Nephron (organoid): ENCODE data around the gene SMG7.
A peak's percentile ranks its signal among the peaks of the same experiment; 100 is the strongest.

ENCODE experiments used
- H3K27ac Mint-ChIP-seq, 3 experiments: 2 replicates each; pipeline ENCODE4 v1.8.0; 2020; ENCODE audit warnings: mixed read lengths in 3 of 3, mild to moderate bottlenecking in 2 of 3, moderate library complexity in 1 of 3
- H3K27me3 Mint-ChIP-seq: 2 replicates; pipeline ENCODE4 v1.8.0; 2021; ENCODE audit warnings: low read depth, mild to moderate bottlenecking, moderate library complexity, mixed read lengths
- H3K36me3 Mint-ChIP-seq: 2 replicates; pipeline ENCODE4 v1.8.0; 2020; ENCODE audit warnings: low read depth, mixed read lengths
- H3K4me1 Mint-ChIP-seq: 2 replicates; pipeline ENCODE4 v1.8.0; 2020; ENCODE audit warnings: mixed read lengths
- H3K4me3 Mint-ChIP-seq, 3 experiments: 2 replicates each; pipeline ENCODE4 v1.8.0; 2020; ENCODE audit warnings: mild to moderate bottlenecking in 3 of 3, mixed read lengths in 3 of 3, moderate library complexity in 2 of 3
- H3K9me3 Mint-ChIP-seq: 2 replicates; pipeline ENCODE4 v1.8.0; 2020; ENCODE audit warnings: mixed read lengths
- TF ChIP-seq, protein P1 (sequence below), 3 experiments: fragments of 200-600 bp; sonication (generic); IDR thresholded peaks; one replicate each; pipeline ENCODE4 v1.5.0; 2021; ENCODE audit warnings: antibody characterized with exemption in 3 of 3; ENCODE audit not compliant: unreplicated experiment in 3 of 3

Gene SMG7

DNA sequence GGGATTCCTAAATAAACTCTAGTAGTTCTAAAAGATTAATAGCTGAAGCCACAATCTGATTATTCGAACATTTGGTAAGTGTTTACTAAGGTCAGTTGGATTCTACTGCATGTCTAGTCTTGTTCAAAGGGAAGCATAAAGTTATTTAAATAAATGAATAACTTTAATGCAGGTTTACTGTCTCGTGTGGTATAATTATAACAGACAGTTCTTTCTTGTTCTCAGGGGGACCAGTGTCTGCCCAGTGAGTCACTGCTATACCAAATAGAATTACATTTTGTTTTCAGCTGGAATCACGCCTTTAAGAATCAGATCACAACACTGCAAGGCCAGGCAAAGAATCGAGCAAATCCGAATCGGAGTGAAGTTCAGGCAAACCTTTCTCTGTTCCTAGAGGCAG lies 45.1 kb downstream of the SMG7 start:
- Mint-ChIP-seq H3K36me3 (peaks cover 55% of the 10 kb centered on the region), H3K27ac (peak overlapping the region; percentile 68 to 86 (median 75)), H3K4me3 (no peak overlapping the region), H3K9me3 (no peaks in the 10 kb centered on the region), H3K4me1 (peaks cover 6% of the 10 kb centered on the region), H3K27me3 (no peaks in the 10 kb centered on the region)
- TF ChIP-seq, protein P1, sequence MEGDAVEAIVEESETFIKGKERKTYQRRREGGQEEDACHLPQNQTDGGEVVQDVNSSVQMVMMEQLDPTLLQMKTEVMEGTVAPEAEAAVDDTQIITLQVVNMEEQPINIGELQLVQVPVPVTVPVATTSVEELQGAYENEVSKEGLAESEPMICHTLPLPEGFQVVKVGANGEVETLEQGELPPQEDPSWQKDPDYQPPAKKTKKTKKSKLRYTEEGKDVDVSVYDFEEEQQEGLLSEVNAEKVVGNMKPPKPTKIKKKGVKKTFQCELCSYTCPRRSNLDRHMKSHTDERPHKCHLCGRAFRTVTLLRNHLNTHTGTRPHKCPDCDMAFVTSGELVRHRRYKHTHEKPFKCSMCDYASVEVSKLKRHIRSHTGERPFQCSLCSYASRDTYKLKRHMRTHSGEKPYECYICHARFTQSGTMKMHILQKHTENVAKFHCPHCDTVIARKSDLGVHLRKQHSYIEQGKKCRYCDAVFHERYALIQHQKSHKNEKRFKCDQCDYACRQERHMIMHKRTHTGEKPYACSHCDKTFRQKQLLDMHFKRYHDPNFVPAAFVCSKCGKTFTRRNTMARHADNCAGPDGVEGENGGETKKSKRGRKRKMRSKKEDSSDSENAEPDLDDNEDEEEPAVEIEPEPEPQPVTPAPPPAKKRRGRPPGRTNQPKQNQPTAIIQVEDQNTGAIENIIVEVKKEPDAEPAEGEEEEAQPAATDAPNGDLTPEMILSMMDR (IDR thresholded peaks at IDR 0.05; ENCODE audit: unreplicated experiment in 3 of 3): no peak

DNA sequence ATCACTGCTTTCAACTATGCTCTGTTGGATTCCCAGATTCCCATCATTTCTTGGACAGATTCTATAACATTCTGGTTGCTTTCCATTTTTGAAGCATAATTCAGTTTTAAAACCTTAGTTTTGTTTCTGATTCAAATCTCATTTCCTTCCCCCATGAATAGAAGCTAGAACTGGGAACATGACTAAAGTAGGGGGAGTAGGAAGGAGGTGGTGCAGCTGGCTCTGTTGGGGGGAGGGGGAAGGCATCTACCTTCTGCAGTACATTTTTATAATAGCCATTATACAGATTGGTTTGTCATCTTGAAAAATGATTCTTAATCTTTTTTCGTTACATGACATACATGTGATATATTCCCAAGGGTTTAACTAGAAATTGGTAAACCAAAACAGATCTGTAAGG lies 48.1 kb downstream of the SMG7 start:
- no peak overlapping the region for H3K27ac Mint-ChIP-seq
- no peak overlapping the region for H3K4me3 Mint-ChIP-seq
- TF ChIP-seq, protein P1 (IDR thresholded peaks at IDR 0.05; ENCODE audit: unreplicated experiment in 3 of 3): no peak
- no peaks in the 10 kb centered on the region for H3K27me3 Mint-ChIP-seq
- no peaks in the 10 kb centered on the region for H3K9me3 Mint-ChIP-seq
- H3K4me1 Mint-ChIP-seq: no peaks in the 10 kb centered on the region
- peaks cover 67% of the 10 kb centered on the region for H3K36me3 Mint-ChIP-seq

DNA sequence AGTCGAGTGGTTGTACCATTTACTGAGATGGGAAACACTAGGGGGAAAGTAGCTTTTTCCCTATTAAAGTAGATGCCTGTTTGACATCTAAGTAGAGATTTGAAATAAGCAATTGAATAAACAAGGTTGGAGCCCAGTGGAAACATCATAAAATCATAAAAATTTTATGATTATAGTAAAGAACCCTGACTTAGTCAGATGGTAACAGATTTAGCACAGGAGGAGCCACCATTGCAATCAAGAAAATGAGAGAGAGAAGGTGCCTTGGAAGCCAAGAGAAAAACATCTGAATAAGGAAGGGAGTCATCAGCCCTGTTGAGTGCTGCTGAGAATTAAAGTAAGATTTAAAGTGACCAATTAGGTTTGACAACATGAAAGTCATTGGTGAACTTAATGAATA lies 49.8 kb downstream of the SMG7 start:
- H3K27ac Mint-ChIP-seq: no peak overlapping the region
- peaks cover 58% of the 10 kb centered on the region for H3K36me3 Mint-ChIP-seq
- TF ChIP-seq, protein P1 (IDR thresholded peaks at IDR 0.05; ENCODE audit: unreplicated experiment in 3 of 3): no peak
- no peaks in the 10 kb centered on the region for H3K9me3 Mint-ChIP-seq
- no peak overlapping the region for H3K4me3 Mint-ChIP-seq
- no peaks in the 10 kb centered on the region for H3K27me3 Mint-ChIP-seq
- H3K4me1 Mint-ChIP-seq: no peaks in the 10 kb centered on the region

DNA sequence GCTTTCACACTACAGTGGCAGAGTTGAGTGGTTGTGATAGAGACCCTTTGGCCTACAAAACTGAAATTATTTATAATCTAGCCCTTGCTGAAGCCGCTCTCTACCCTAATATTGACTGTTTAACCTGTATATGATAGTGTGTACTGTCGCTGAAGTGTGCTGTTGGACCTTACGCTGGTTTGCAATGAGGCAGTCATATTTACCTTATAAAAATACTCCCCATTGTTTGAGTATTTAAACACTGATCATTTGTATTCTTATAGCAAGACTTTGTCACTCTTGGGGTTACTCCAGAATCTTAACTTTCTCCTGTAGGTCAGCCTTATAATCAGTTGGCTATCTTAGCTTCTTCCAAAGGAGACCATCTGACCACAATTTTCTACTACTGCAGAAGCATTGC lies 56.3 kb downstream of the SMG7 start:
- Mint-ChIP-seq H3K4me1 (no peaks in the 10 kb centered on the region), H3K9me3 (no peaks in the 10 kb centered on the region), H3K36me3 (peaks cover 54% of the 10 kb centered on the region), H3K27me3 (no peaks in the 10 kb centered on the region), H3K4me3 (no peak overlapping the region), H3K27ac (no peak overlapping the region)
- TF ChIP-seq, protein P1 (IDR thresholded peaks at IDR 0.05; ENCODE audit: unreplicated experiment in 3 of 3): no peak

DNA sequence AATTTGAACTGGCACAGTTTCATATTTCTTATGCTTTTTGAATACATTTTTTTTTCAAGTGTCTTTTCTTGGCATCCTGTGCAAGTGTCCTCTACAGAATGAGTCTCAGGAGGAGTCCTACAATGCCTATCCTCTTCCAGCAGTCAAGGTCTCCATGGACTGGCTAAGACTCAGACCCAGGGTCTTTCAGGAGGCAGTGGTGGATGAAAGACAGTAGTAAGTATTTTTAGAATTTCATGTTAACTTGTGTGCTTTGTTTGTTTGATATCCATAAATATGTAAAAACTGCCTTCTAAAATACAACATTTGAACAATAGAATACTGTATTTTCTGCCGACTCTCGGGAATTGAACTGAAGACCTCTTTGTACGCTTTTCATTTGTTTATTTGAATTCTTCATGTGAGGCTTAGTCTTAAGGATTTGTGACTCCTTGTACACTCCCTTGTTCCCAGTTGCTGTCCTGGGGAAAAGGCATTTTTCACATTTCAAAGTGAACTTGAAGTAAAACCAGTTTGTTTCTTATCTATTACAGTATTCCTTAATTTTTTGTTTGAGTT lies 61.4 kb downstream of the SMG7 start:
- Mint-ChIP-seq H3K27ac (no peak overlapping the region), H3K9me3 (no peaks in the 10 kb centered on the region), H3K27me3 (no peaks in the 10 kb centered on the region), H3K36me3 (peaks cover 64% of the 10 kb centered on the region), H3K4me3 (no peak overlapping the region), H3K4me1 (no peaks in the 10 kb centered on the region)
- TF ChIP-seq, protein P1 (IDR thresholded peaks at IDR 0.05; ENCODE audit: unreplicated experiment in 3 of 3): no peak

DNA sequence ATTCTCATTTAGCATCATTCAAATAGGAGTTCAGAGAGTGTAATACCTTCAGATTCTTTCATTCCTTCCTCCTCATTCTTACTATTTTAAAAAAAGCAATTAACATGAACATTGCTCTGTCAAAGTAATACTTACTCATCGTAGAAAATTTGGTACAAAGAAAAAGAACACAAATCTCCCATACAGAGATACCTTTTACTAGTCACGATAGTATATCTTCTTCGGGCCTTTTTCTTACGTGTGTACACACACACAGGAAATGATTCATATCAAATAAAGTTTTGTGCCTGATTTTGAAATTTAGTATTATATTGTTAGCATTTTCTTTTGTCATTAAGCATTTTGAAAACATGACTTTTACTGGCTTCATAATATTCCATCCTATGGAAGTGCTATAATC lies 65.1 kb downstream of the SMG7 start:
- H3K27ac Mint-ChIP-seq: no peak overlapping the region
- no peaks in the 10 kb centered on the region for H3K27me3 Mint-ChIP-seq
- no peak overlapping the region for H3K4me3 Mint-ChIP-seq
- H3K36me3 Mint-ChIP-seq: peaks cover 71% of the 10 kb centered on the region
- no peaks in the 10 kb centered on the region for H3K9me3 Mint-ChIP-seq
- TF ChIP-seq, protein P1 (IDR thresholded peaks at IDR 0.05; ENCODE audit: unreplicated experiment in 3 of 3): no peak
- no peaks in the 10 kb centered on the region for H3K4me1 Mint-ChIP-seq
